K562 (cell line): ENCODE measurements around the gene SMC5. TPM values are rescaled to one million over a fixed set of nuclear protein-coding genes. Genes with fewer than 3 reads are reported as not detected.

ENCODE experiments used
- ATAC-seq: fragments of 200-7000 bp; cut with Tn5 transposase; 3 replicates; pipeline ENCODE4 v1.9.1; 2020; ENCODE audit warnings: moderate library complexity
- BruUV-seq: library from RNA; stranded (reverse); fragments of 400-500 nt; replicated peaks from 2 replicates; lab custom pipeline; 2021; lab: Mats Ljungman, UMichigan
- CTCF ChIA-PET: fragments of 300-600 bp; formaldehyde crosslinking; extraction: SDS; loops from one replicate; lab custom pipeline; 2021; ENCODE audit warnings: low intra/inter-chr PET ratio; lab: Yijun Ruan, JAX
- POLR2A ChIA-PET: fragments of 300-600, 350-650 bp; sonication (Branson Sonifier 250); formaldehyde crosslinking; extraction: SDS; loops from one replicate; lab custom pipeline; 2021; ENCODE audit warnings: antibody characterized with exemption, inconsistent platforms; lab: Yijun Ruan, JAX
- DNase-seq, 4 experiments: peaks; one replicate each; pipeline versions ENCODE4 v3.0.0 to v3.0.0-alpha.2; 2011 to 2018; ENCODE audit warnings: low spot score in 3 of 4, mixed read lengths in 3 of 4; ENCODE audit errors: extremely low read depth in 1 of 4
- FAIRE-seq: peaks from 2 replicates; lab custom pipeline; 2011; peaks lifted over from hg19 to GRCh38; lab: Jason Lieb, UNC
- H2AFZ ChIP-seq: 2 replicates; pipeline ENCODE4 v1.6.0; 2011; ENCODE audit warnings: low read depth, low read length, control low read depth, inconsistent platforms
- H3K27ac ChIP-seq: fragments of 200-600 bp; 3 replicates; pipeline ENCODE4 v1.8.0; 2011; ENCODE audit warnings: low read depth, mild to moderate bottlenecking, control low read depth, inconsistent platforms, low read length, moderate library complexity, mixed read lengths; ENCODE audit errors: extremely low read depth
- H3K27me3 ChIP-seq, 2 experiments: fragments of 300-600 bp in 1 of 2; 2 replicates in 1 of 2; 3 replicates in 1 of 2; pipeline versions ENCODE4 v1.6.0 to v1.8.0; 2011; ENCODE audit warnings: inconsistent platforms in 2 of 2, low read length in 2 of 2, mild to moderate bottlenecking in 1 of 2, mixed read lengths in 1 of 2, moderate library complexity in 1 of 2; ENCODE audit not compliant: control insufficient read depth in 2 of 2, insufficient read depth in 2 of 2
- H3K36me3 ChIP-seq: fragments of 300-600 bp; 3 replicates; pipeline ENCODE4 v1.8.0; 2011; ENCODE audit warnings: mild to moderate bottlenecking, low read length, inconsistent platforms; ENCODE audit not compliant: control insufficient read depth, insufficient read depth
- H3K4me1 ChIP-seq, 2 experiments: fragments of 200-600 bp in 1 of 2; replicated peaks in 1 of 2; 2 replicates in 1 of 2; 3 replicates in 1 of 2; pipeline versions ENCODE4 v1.5.1 to v1.8.0; 2011; ENCODE audit warnings: inconsistent platforms in 2 of 2, low read length in 2 of 2, mild to moderate bottlenecking in 1 of 2, mixed read lengths in 1 of 2, moderate library complexity in 1 of 2; ENCODE audit not compliant: control insufficient read depth in 2 of 2, insufficient read depth in 2 of 2
- H3K4me2 ChIP-seq: 2 replicates; pipeline ENCODE4 v1.6.1; 2011; ENCODE audit warnings: low read length, control low read depth, inconsistent platforms, mixed read lengths; ENCODE audit not compliant: insufficient read depth
- H3K4me3 ChIP-seq: fragments of 200-600 bp; sonication (generic), shearing (Covaris generic); 2 replicates; pipeline ENCODE4 v1.5.1; 2016; ENCODE audit warnings: control low read depth, inconsistent platforms
- H3K79me2 ChIP-seq: fragments of 200-600 bp; 3 replicates; pipeline ENCODE4 v1.8.0; 2011; ENCODE audit warnings: low read length, inconsistent platforms; ENCODE audit not compliant: control insufficient read depth, insufficient read depth
- H3K9ac ChIP-seq, 2 experiments: 2 replicates each; pipeline versions ENCODE4 v1.6.0 to v1.6.1; 2011; ENCODE audit warnings: low read depth in 2 of 2, low read length in 2 of 2, control low read depth in 1 of 2, inconsistent platforms in 1 of 2, mild to moderate bottlenecking in 1 of 2, mixed read lengths in 1 of 2; ENCODE audit not compliant: insufficient read depth in 1 of 2
- H3K9me1 ChIP-seq: one replicate; pipeline ENCODE4 v1.6.0; 2011; ENCODE audit warnings: inconsistent platforms, mild to moderate bottlenecking, low read length, moderate library complexity; ENCODE audit not compliant: control insufficient read depth, insufficient read depth
- H3K9me3 ChIP-seq: replicated peaks from 2 replicates; pipeline ENCODE4 v1.5.1; 2011; ENCODE audit warnings: low read depth, low read length, inconsistent platforms; ENCODE audit not compliant: control insufficient read depth, insufficient read depth
- H4K20me1 ChIP-seq: replicated peaks from 2 replicates; pipeline ENCODE4 v1.6.1; 2011; ENCODE audit warnings: low read length, inconsistent platforms, mixed read lengths; ENCODE audit not compliant: control insufficient read depth, insufficient read depth
- BHLHE40 ChIP-seq: IDR thresholded peaks from 2 replicates; pipeline ENCODE4 v1.6.1; 2011; ENCODE audit warnings: low read length, improper control_type of control experiment
- FOXJ3 ChIP-seq: sonication (generic); formaldehyde crosslinking; IDR thresholded peaks from 2 replicates; pipeline ENCODE4 v1.4.0; 2020; ENCODE audit warnings: mild to moderate bottlenecking, missing genetic modification reagents
- HIVEP1 ChIP-seq: fragments of 250-450 bp; sonication (Bioruptor Pico); IDR thresholded peaks from 2 replicates; pipeline ENCODE4 v1.4.0; 2020; ENCODE audit warnings: mild to moderate bottlenecking
- IFI16 ChIP-seq: fragments of 250-450 bp; sonication (Bioruptor Pico); IDR thresholded peaks from 2 replicates; pipeline ENCODE4 v2.1.2; 2022; ENCODE audit warnings: mild to moderate bottlenecking, inconsistent platforms
- SIN3B ChIP-seq: fragments of 450-650 bp; IDR thresholded peaks from 2 replicates; pipeline ENCODE4 v1.6.1; 2017; ENCODE audit warnings: low read depth, mild to moderate bottlenecking, moderate library complexity
- WGBS: fragments of 100-300 bp; shearing (Covaris generic); methylation state at CpG from one replicate; pipeline ENCODE4 v1.1.6; 2016; ENCODE audit warnings: low coverage, mixed read lengths; ENCODE audit not compliant: insufficient coverage; ENCODE audit errors: missing lambda C conversion rate; 5-methylcytosine and 5-hydroxymethylcytosine counted together
- in situ Hi-C: fragments of 300-500 bp; cut with MboI; formaldehyde crosslinking; loops from 4 replicates; pipeline ENCODE4 v1.15.0; 2018; ENCODE audit warnings: inconsistent platforms, mixed read lengths
- intact Hi-C: fragments of 100-400 bp; cut with micrococcal nuclease; formaldehyde crosslinking; loops from 2 replicates; pipeline ENCODE4 v1.14.2; 2022
- polyA plus RNA-seq, 8 experiments: library from polyadenylated mRNA; depleted of rRNA in 4 of 8; stranded (reverse) in 5 of 8; unstranded in 3 of 8; fragments of >200 nt; fragmentation: Nextera tagmentation in 2 of 8; fragmentation: Illumina TruSeq in 1 of 8; extraction: Ambion mirVana in 2 of 8; extraction: Trizol in 1 of 8; gene quantifications; 2 replicates each; pipeline versions ENCODE4 v1.2.1 to v1.2.3, GENCODE V29; 2011 to 2014; ENCODE audit warnings: inconsistent platforms in 1 of 8, missing spikeins in 1 of 8
- total RNA-seq, 7 experiments: library from RNA; depleted of rRNA in 6 of 7; stranded (reverse); fragments of >200 nt in 6 of 7; fragmentation: Illumina TruSeq in 2 of 7; extraction: Trizol in 2 of 7; gene quantifications; 2 replicates each; pipeline versions ENCODE4 v1.2.1 to v1.2.3, GENCODE V29; 2011 to 2021; ENCODE audit warnings: low replicate concordance in 1 of 7
- TF ChIP-seq, protein P1 (sequence below), 2 experiments: fragments of 150-350 bp in 1 of 2; IDR thresholded peaks; 2 replicates each; pipeline ENCODE4 v1.6.1; 2012 to 2016; ENCODE audit warnings: low read depth in 2 of 2, low read length in 2 of 2, mild to moderate bottlenecking in 1 of 2, moderate library complexity in 1 of 2

SMC5 gene
- total and polyA plus RNA-seq, 9 of the 15 experiments (the other 6 are each of a cell fraction or from before 2014, with no cell fraction given) = 3.5 to 43.2 (median 21.4) TPM

DNA sequence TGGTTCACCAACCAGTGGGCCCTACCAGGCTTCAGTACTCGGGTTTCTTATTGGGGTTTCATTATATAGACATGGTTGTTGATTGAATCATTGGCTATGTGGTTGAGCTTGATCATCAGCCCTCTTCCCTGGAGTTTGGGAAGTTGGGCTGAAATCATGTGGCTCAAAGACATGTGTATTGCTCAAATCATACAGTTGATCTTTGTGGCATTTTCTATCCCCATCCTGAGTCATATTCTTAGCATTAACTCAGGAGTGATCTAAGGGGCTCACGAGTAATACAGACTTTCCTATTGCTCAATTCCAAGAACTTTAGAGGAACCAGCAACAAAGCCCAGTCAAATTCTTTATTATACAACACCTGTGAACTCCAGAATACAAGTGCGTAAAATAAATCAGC, 66.2 kb downstream of the SMC5 start:
- intact Hi-C loops = no loop called here

More for the DNA sequence above, 66.2 kb downstream of the SMC5 start:
- Histone ChIP-seq H3K9me3 (no peaks in the 10 kb centered on the region; the same call in none of the 2 replicates), H3K4me1 (no peaks in the 10 kb centered on the region), H4K20me1 (no peaks in the 10 kb centered on the region), H3K9me1 (no peaks in the 10 kb centered on the region), H2AFZ (no peak overlapping the region), H3K36me3 (peaks cover 59% of the 10 kb centered on the region; the same call in 2 of the 3 replicates), H3K79me2 (no peaks in the 10 kb centered on the region), H3K4me3 (no peak overlapping the region), H3K27ac (no peak overlapping the region), H3K27me3 (no peaks in the 10 kb centered on the region), H3K9ac (no peak overlapping the region), H3K4me2 (no peak overlapping the region)
- BruUV-seq = no TSS peak
- POLR2A ChIA-PET = no interaction called here
- no peak for DNase-seq
- CTCF ChIA-PET = no interaction called here
- no peak for FAIRE-seq
- in situ Hi-C loops = no loop called here
- no peak for TF ChIP-seq IFI16 (CRISPR knock-in tag)
- TF ChIP-seq, protein P1, sequence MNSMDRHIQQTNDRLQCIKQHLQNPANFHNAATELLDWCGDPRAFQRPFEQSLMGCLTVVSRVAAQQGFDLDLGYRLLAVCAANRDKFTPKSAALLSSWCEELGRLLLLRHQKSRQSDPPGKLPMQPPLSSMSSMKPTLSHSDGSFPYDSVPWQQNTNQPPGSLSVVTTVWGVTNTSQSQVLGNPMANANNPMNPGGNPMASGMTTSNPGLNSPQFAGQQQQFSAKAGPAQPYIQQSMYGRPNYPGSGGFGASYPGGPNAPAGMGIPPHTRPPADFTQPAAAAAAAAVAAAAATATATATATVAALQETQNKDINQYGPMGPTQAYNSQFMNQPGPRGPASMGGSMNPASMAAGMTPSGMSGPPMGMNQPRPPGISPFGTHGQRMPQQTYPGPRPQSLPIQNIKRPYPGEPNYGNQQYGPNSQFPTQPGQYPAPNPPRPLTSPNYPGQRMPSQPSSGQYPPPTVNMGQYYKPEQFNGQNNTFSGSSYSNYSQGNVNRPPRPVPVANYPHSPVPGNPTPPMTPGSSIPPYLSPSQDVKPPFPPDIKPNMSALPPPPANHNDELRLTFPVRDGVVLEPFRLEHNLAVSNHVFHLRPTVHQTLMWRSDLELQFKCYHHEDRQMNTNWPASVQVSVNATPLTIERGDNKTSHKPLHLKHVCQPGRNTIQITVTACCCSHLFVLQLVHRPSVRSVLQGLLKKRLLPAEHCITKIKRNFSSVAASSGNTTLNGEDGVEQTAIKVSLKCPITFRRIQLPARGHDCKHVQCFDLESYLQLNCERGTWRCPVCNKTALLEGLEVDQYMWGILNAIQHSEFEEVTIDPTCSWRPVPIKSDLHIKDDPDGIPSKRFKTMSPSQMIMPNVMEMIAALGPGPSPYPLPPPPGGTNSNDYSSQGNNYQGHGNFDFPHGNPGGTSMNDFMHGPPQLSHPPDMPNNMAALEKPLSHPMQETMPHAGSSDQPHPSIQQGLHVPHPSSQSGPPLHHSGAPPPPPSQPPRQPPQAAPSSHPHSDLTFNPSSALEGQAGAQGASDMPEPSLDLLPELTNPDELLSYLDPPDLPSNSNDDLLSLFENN (IDR thresholded peaks at IDR 0.05; ENCODE audit: low read depth in 2 of 2, low read length in 2 of 2) = no peak
- no peak for TF ChIP-seq SIN3B
- TF ChIP-seq FOXJ3 = no peak
- no peak for TF ChIP-seq BHLHE40
- TF ChIP-seq HIVEP1 (CRISPR knock-in tag) = no peak
- ATAC-seq = no peak
- 90% methylated on average over 3 of the region's 3 CpGs for WGBS
